Tongue (tissue), 2 donors: ENCODE data around the gene BCL7C. TPM values are rescaled to one million over a fixed set of nuclear protein-coding genes. Genes with fewer than 3 reads are reported as not detected.
A peak's percentile ranks its signal among the peaks of the same experiment; 100 is the strongest.
"Not testable (repeated sequence)": the region's sequence is repeated elsewhere in the genome, so short reads cannot be mapped to it uniquely, and the experiment has no call there.

Experiments
- DNase-seq: peaks from one replicate; pipeline ENCODE4 v3.0.0-alpha.2; 2015
- total RNA-seq: library from RNA; depleted of rRNA; stranded (reverse); fragments of >200 nt; gene quantifications from one replicate; pipeline ENCODE4 v1.2.3, GENCODE V29; 2014

Gene BCL7C
- total RNA-seq, result 24.2 TPM

DNA sequence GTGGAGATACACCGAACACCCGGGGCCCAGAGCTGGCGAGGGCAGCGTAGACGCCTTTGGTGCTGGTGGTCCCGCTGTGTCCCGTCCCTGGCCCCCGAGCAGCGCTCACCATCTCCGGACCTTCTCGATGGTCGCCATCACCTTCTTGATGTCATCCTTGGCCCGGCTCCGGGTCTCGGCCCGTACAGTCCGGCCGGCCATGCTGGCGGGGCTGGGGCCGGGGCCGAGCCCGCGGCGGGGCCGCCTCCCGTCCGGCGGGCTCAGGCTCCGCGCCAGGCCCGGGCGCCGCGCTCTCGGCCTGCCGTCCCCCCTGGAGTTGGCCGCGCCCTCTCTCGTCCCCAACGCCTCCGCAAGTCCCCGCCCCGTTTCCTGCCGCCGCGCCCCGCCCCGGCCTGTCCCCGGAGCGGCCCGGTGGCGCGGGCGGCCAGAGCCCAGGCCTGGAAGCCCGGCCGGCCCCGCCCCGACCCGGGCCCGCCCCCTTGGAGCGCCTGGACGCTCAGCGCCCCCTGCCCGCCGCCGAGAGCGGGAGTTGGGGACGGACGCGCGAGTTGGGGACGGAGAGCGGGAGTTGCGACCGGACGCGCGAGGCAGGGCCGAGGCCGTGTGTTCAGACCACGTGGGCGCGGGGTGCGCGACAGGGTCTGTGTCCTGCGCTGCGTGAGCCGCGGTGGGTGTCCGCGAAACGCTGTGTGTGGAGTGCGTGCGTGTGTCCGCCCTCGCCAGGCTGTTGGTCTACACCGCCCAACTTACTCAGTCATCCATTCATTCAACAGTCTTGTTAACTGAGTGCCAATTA lies at the start of gene BCL7C:
Gene BCL7C, minus strand, starts transcription at position 334 of the 796 bp plus-strand sequence. Its CDS starts 133 bp downstream, at position 201.
- peak; percentile 95 for DNase-seq

- no peak for DNase-seq
These were observed 48.5 kb upstream of the BCL7C start for GRCh38 chr16:30942426-30942806.

DNA sequence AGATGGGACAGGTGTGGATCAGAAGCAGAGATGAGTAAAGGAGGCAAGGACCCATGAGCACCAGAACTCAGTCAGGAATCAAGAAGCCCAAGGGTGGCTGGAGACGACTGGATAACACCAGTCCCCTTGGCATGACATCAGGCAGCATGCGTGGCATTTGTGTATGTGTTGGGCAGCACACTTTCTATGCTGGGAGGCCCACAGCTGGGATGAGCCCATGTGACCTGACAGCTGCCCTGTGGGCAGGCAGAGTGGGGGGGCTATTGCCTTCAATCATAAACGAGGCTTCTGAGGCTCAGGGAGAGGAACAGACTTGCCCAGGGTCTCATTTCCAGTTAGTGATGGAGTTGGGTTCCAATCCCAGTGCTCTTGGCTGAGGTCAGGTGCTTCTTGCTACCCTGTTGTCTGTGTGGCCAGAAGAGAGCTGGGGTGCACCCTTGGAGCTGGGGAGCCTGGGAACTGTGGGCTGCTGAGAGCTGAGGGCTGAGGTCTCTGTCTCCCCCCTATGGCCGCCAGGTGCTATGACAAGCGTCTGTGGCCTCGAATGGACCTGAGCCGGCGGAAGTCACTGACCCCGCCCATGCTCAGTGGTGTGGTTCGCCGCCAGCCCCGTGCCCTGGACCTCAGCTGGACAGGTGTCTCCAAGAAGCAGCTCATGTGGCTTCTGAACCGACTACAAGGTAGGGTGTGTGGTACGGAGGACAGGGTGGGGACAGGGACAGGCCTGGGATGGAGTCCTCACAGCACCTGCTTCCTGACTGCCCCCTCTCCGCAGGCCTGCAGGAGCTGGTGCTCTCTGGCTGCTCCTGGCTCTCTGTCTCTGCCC lies 47.9 kb upstream of the BCL7C start:
- DNase-seq, result peak; percentile 70

DNA sequence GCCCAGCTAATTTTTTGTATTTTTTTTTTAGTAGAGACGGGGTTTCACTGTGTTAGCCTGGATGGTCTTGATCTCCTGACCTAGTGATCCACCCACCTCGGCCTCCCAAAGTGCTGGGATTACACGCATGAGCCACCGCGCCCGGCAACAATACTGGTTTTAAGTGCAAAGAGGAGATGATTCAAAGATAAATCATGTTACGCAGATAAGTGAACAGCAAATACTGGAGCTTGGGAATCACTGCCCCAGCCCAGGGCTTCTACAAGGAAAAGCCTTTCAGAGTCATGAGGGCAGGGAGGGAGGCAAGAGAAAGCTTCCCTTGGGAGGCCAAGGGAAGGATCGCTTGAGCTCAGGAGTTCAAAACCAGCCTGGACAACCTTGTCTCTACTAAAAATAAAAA lies 45.7 kb upstream of the BCL7C start:
- DNase-seq, result not testable (repeated sequence)

DNA sequence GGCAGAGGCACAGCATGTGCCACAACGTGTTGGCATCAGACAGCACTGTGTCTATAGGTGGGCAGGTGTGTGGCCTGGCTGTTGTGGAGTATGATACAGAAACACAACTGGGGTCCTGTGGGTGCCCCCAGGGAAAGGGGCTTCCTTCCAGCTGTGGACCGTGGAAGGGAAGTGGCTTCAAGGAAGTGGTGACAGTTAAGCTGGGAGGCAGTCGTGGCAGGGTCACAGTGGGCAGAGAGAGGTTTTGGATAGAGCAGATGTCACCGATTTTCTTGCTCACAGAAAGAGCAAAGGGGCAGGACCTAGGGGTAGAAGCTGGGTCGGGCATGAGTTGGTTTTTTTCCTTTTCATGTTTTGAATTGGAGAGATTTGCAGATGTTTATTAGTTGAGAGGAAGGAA lies 43.8 kb upstream of the BCL7C start:
- no peak for DNase-seq

DNA sequence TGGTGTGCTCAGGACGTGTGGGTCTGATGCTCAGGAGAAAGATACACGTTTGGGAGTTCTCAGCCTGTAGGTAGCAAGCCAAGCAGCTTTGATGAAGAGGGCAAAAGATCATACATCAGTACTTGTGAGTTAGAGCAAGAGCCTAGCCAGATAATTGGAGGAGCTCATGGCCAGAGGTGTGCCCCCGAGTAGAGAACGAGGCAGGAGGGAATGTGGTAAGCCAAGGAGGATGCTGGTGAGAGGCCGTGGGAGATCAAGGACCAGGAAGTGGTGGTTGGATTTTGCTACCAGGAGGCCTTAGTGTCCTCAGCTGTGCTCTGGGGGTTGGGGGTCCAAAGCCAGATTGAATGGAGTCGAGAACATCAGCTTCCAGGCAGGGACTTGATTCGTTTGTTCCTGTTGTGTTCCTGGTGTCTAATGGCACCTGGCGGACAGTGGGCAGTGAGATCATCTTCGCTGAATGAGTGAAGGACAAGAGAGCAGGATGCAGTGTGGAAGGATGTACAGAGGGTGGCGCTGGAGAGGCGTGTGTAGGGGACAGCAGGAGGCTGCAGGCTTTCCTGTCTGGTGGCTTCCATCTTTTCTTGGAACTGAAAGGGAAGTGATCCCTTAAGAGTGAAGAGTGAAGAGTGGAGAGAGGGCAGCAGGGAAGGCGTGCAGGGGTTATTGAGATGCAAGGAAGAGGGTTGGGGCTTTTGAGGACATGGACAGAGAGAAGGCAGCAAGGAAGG lies 41.1 kb upstream of the BCL7C start:
- peak; percentile 42 for DNase-seq

GRCh38 chr16:30931068-30931650 lies 37.3 kb upstream of the BCL7C start:
- no peak for DNase-seq

DNA sequence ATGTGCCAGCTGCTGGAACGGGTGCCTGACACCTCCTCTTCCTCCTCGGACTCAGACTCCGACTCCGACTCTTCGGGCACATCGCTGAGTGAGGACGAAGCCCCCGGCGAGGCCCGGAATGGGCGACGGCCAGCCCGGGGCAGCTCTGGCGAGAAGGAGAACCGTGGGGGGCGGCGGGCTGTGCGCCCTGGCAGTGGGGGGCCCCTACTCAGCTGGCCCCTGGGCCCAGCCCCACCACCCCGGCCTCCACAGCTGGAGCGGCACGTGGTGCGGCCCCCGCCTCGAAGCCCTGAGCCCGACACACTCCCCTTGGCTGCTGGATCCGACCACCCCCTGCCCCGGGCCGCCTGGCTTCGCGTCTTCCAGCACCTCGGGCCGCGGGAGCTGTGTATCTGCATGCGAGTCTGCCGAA lies 36.3 kb upstream of the BCL7C start:
- no peak for DNase-seq

GRCh38 chr16:30929167-30929566 lies 35.3 kb upstream of the BCL7C start:
- DNase-seq, result no peak

DNA sequence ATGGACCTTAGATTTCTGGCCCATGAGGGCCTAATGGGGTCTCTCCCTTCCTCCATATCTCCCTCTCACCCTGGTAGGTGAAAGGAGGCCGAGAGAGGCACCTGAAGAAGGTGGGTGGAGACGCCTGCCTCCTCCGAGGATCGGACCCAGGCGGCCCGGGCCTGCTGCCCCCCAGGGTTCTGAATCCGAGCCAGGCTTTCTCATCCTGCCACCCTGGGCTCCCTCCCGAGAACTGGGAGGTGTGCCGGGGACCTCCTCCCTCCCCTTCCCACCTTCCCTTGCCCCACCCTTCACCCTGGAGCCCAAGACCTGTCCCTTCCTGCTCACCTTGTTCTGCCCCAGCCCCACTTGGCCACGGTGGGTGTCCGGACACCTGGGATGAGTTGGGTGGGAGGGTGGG lies 34.5 kb upstream of the BCL7C start:
- no peak for DNase-seq

DNA sequence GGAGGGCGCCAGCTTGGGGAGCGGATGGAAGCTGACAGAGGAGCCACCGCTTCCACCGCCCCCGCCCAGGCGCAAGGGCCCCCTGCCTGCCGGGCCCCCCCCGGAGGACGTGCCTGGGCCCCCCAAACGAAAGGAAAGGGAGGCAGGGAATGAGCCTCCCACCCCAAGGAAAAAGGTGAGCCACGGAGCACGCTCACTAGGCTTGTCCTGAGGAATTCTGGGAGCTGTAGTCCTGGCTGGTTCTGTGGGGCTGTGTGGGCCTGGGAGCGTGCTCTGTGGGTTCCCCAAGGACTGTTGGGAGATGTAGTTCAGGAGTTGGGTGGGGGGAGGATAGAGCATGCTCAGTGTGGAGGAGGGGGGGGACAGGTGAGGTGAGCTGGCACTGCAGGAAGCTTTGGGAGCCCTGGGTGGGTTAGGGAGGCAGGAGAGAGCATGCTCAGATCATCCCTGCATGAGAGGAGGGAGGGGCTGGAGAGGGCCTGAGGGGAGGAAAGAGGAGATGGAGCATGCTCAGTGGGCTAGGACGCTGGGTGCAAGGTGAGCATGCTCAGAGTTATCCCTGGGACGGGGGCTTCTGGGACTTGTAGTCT lies 34.0 kb upstream of the BCL7C start:
- peak; percentile 89 for DNase-seq

DNA sequence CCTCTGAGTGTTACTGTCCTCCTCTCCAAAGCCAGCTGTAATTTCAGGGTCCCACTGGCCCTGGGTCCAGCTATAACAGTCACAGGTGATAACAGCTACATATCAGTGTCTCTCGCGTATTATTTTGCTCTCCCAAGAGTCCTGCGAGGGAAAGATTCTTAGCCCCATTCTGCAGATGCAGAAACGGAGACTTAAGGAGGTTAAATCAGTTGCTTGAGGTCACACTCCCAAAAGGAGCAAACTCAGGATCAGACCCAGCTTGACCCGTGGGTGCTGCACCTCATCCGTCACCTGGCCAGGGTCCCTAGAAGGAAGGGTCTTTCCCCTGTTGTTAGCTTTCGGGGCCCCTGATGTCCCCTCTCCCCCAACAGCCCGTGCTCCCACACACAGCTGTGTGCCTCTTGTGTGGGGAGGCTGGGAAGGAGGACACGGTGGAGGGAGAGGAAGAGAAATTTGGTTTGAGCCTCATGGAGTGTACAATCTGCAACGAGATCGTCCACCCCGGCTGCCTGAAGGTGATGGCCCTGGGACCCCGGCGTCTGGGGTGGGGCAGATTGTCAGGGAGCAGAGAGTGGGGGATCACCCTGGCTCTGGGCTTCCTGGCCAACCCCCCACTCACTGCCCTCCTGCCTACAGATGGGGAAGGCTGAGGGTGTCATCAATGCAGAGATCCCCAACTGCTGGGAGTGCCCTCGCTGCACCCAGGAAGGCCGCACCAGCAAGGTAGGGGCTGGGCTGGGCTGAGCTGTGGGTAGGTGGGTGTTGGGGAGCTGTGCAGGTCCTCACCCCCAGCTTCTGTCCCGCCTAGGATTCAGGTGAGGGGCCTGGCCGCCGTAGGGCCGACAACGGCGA lies 33.3 kb upstream of the BCL7C start:
- DNase-seq, result no peak

- DNase-seq, result no peak
These were observed 32.3 kb upstream of the BCL7C start for GRCh38 chr16:30925995-30926811.

GRCh38 chr16:30925632-30925987 lies 31.7 kb upstream of the BCL7C start:
- DNase-seq, result no peak

- DNase-seq, result no peak
These were observed 31.2 kb upstream of the BCL7C start for GRCh38 chr16:30924913-30925631.

DNA sequence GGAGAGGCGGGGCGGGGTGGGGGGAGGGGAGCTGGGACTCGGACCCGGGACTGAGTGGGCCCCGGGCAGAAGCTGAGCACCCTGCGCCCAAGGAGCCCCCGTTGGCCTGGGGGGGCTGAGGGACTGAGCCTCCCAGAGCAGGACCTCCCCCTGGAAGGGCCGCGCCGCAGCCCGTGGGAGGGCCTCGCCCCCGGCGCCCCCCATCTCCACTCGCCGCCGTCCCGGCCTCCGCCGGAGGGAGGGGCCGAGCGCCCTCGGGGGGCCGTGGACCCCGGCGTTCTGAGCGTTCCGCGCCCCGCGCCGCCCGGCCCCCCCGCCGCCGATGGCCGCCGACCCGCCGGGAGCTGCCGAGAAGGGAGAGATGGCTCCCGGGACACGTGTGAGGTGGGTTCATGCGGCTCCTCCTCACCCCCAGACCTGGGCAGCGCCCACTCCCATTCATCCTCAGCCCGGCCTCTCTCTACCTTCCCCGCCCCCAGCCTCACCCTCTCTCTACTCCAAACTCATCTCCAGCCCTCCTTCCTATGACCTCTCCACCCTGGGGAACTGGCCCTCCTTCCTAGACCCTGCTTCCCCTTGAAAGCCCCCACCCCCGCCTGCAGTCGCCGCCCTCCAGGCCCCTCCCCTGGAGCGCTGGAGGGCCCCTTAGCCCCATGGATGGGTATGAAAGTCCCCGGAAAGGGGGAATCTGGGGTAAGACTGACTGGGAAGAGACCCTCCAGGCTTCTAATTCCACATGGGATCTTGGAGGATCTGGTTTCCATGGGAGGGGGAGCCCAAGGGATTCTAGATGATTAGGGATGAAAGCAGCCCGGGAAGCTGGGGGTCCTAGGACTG lies 30.4 kb upstream of the BCL7C start:
- no peak for DNase-seq

- DNase-seq, result no peak
These were observed 29.7 kb upstream of the BCL7C start, which contains the start of gene FBXL19 for GRCh38 chr16:30923554-30924075. Gene FBXL19 (plus strand): TSS chr16:30923572. CDS start chr16:30925755, 2,183 bp downstream.

DNA sequence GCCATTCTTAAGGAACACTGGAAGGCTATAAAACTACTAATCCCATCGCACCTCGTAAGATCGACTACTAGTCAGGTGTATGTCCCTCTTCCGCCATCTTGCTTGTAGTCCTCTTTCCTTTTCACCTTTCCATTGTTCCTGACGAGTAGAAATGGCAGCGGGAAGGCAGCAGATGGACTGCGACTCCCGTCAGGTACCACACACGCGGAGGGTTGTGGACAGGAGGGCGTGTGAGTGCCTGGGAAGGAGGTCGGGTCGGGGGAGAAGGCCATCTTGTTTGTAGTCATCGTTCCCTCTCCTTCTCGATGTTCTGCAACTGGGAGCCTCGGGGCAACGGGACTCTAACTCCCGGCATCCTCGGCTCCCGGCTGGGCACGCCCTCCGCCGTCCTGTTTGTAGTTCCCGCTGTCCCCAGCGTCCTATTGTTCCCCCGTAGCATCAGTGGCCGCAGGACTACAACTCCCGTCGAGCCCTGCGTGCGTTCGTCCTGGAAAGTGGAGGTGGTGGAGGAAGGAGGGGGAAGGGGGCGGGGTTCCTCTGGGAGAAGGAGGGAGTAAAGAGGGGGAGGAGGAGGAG lies 29.2 kb upstream of the BCL7C start:
- DNase-seq, result peak; percentile 100
